Kidney (tissue), 14 donors: ENCODE data around the gene MORN4. TPM values are rescaled to one million over a fixed set of nuclear protein-coding genes. Genes with fewer than 3 reads are reported as not detected.

Source experiments
- DNase-seq, 5 donors: peaks; one replicate each; pipeline ENCODE4 v3.0.0-alpha.2; 2013 to 2020
- FAIRE-seq: peaks from 2 replicates; lab custom pipeline; 2012; peaks lifted over from hg19 to GRCh38; lab: Jason Lieb, UNC
- H3K27ac ChIP-seq, 2 donors: one replicate each; pipeline ENCODE4 v1.7.0; 2013; ENCODE audit warnings: low read depth in 2 of 2, low read length in 2 of 2, inconsistent platforms in 1 of 2
- H3K27me3 ChIP-seq: one replicate; pipeline ENCODE4 v1.7.1; 2013; ENCODE audit warnings: low read length, inconsistent platforms; ENCODE audit not compliant: control insufficient read depth, insufficient read depth
- H3K36me3 ChIP-seq, 3 donors: one replicate each; pipeline versions ENCODE4 v1.7.0 to v1.7.1; 2013; ENCODE audit warnings: low read length in 3 of 3, control low read depth in 1 of 3, inconsistent platforms in 1 of 3; ENCODE audit not compliant: insufficient read depth in 3 of 3, control insufficient read depth in 2 of 3
- H3K4me1 ChIP-seq, 3 donors: one replicate each; pipeline versions ENCODE4 v1.7.0 to v1.7.1; 2013; ENCODE audit warnings: low read length in 3 of 3, inconsistent platforms in 1 of 3, low read depth in 1 of 3; ENCODE audit not compliant: control insufficient read depth in 2 of 3, insufficient read depth in 2 of 3
- H3K4me3 ChIP-seq, 3 donors: one replicate each; pipeline versions ENCODE4 v1.7.0 to v1.8.1; 2013; ENCODE audit warnings: low read length in 3 of 3, control low read depth in 1 of 3, inconsistent platforms in 1 of 3
- H3K9ac ChIP-seq, 3 donors: one replicate each; pipeline versions ENCODE4 v1.7.0 to v1.7.1; 2013; ENCODE audit warnings: low read length in 3 of 3, control low read depth in 1 of 3, inconsistent platforms in 1 of 3
- H3K9me3 ChIP-seq, 3 donors: one replicate each; pipeline versions ENCODE4 v1.7.0 to v1.7.1; 2013; ENCODE audit warnings: low read length in 3 of 3, control low read depth in 1 of 3, inconsistent platforms in 1 of 3; ENCODE audit not compliant: control insufficient read depth in 2 of 3, insufficient read depth in 1 of 3
- CTCF ChIP-seq: IDR thresholded peaks from 3 replicates; pipeline ENCODE4 v1.5.1; 2012; ENCODE audit warnings: mild to moderate bottlenecking, moderate library complexity, borderline replicate concordance; ENCODE audit not compliant: insufficient read depth; ENCODE audit errors: extremely low read depth
- intact Hi-C: fragments of 100-400 bp; cut with DNase I; formaldehyde crosslinking; loops from one replicate; pipeline ENCODE4 v1.11.1; 2022
- polyA plus RNA-seq: library from polyadenylated mRNA; stranded (reverse); fragments of 350-450 nt; fragmentation: Illumina TruSeq; extraction: RNeasy Lipid Tissue Mini Kit (QIAGEN cat#74804); gene quantifications from one replicate; pipeline ENCODE4 v1.2.3, GENCODE V29; 2014; ENCODE audit warnings: low read depth, low replicate concordance; ENCODE audit not compliant: insufficient read depth
- total RNA-seq: library from RNA; stranded (reverse); fragmentation: NEBNext Ultra II Directional; extraction: Animal tissue kit (Norgen Biotek cat#: 25700); gene quantifications from one replicate; pipeline ENCODE4 v1.2.1, GENCODE V29; 2021
- donor health status: control.
- donor health status: control.
- donor health status: control.
- donor health status: control.
- donor health status: control.
- donor health status: DM: yes; HTN: yes; CAD: no.
- donor health status: Normal renal cell carcinoma (clear cell type).

The MORN4 gene
- total and polyA plus RNA-seq, 2 donors from 2014 or later = 9.1 to 21.2 TPM

GRCh38 chr10:97611473-97611872 is 21.8 kb downstream of the MORN4 start:
- Histone ChIP-seq H3K9ac (no peak overlapping the region), H3K4me3 (no peak overlapping the region), H3K36me3 (peaks cover 0 to 5% (median 0%) of the 10 kb centered on the region in 3 donors), H3K27ac (no peak overlapping the region), H3K9me3 (no peaks in the 10 kb centered on the region), H3K27me3 (no peaks in the 10 kb centered on the region), H3K4me1 (peaks cover 0 to 5% (median 0%) of the 10 kb centered on the region in 3 donors)
- TF ChIP-seq CTCF = no peak
- DNase-seq (no peak), FAIRE-seq (no peak)
- intact Hi-C loops = no loop called here

- Histone ChIP-seq H3K9ac (no peak overlapping the region), H3K4me3 (no peak overlapping the region), H3K27me3 (no peaks in the 10 kb centered on the region), H3K9me3 (no peaks in the 10 kb centered on the region), H3K4me1 (peaks cover 0 to 3% (median 0%) of the 10 kb centered on the region in 3 donors), H3K27ac (no peak overlapping the region), H3K36me3 (peaks cover 0 to 5% (median 0%) of the 10 kb centered on the region in 3 donors)
- intact Hi-C loops = no loop called here
- no peak for DNase-seq
- TF ChIP-seq CTCF = no peak
- FAIRE-seq = no peak
These were observed 24.2 kb downstream of the MORN4 start for GRCh38 chr10:97608991-97609561.

GRCh38 chr10:97607095-97607636 is 26.1 kb downstream of the MORN4 start:
- no peaks in the 10 kb centered on the region for H3K27me3 ChIP-seq
- FAIRE-seq (no peak), DNase-seq (peak in 3 of 5 donors; percentile 40 to 54 (median 42))
- no peaks in the 10 kb centered on the region for H3K9me3 ChIP-seq
- H3K27ac ChIP-seq = no peak overlapping the region
- intact Hi-C loops = no loop called here
- peaks cover 0 to 5% (median 0%) of the 10 kb centered on the region in 3 donors for H3K36me3 ChIP-seq
- H3K9ac ChIP-seq = no peak overlapping the region
- no peaks in the 10 kb centered on the region for H3K4me1 ChIP-seq
- TF ChIP-seq CTCF = no peak
- no peak overlapping the region for H3K4me3 ChIP-seq
